Superior temporal gyrus (tissue), 1 donor: ENCODE data around the gene ZYX.

Source experiments
- DNase-seq: peaks from one replicate; pipeline ENCODE4 v3.0.0-alpha.2; 2016; ENCODE audit errors: extremely low spot score

Gene ZYX

DNA sequence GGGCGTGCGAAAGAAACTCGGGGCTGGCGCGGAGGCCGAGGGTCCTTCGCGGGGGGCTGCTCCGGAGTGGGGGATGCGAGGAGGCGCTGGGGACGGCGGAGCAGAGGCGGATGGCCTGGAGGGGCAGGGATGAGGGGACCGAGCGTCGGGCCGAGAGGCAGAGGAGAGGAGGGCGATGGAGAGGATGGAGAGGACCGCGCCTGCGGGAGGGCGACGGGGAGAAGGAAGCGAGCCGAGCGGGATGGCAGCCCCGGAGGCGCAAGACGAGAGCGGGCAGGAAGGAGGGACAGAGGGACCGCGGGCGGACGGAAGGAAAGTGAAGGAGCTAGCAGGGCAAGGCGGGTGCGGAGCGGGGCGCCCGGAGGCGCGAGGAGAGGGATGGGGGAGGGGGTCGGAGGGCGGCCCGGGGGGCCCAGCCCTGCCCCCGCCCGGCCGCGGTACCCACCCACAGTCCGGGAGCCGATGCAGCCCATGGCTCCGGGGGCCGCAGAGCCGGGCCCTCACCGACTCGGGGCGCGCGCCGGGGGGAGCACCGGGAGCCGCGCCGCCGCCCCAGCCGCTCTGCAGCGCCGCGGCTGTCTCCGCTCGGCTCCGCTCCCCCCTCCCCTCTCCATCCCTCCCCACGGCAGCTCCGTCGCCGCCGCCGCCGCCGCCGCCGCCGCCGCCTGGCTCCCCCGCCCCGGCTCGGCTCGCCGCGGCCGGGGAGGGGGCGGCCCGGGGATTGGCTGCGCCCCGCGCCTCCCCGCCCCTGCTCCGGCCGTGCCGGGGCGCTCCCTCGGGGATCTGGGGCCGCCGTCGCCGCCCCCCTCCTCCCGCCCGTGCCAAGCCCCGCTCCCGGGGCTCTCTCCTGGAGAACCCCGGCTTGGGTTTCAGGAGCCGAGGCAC, 18.8 kb upstream of the ZYX start, which contains the start of gene FAM131B:
Gene FAM131B (minus strand): TSS at position 583 of the 885 bp plus-strand sequence. CDS start 110 bp downstream, at position 473.
- DNase-seq, result no peak

- no peak for DNase-seq
These were observed 17.9 kb upstream of the ZYX start for GRCh38 chr7:143363016-143363937.

DNA sequence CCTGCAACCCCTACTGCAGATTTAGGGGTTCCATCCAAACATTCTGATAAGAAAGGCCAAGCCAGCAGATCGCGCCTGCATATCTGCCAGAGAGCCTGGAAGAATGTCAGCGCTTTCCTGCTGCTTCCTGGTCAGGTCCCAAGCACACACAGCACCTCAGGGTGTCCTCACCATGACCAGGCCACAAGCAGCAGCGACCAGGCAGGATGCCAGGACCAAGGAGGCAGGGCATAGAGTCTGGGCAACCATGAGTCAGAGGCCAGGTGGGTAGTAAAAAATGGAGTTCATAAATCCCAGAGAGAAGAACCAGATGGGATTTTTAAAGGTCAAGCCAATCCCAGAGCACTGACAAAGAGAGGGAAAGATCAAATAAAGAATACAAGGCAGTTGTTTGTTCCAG, 13.2 kb upstream of the ZYX start:
- no peak for DNase-seq

DNA sequence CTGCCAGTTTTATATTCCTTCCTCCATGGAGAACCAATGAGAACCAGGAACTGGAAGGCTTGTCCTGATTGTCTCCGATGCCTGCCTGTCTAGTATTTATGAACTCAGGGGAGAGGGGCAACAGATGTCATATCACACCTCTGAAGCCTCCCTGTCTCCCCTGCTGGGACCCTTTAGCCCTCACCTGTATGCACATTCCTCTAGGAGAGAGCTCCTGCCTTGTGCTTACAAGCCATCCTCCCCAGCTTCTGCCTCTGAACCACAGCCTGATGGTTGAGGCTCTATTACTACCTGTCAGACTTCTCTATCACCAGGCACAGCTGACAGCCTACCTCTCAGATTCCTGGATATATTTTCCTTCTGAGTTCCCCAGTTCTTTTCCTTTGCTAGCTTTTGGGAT, 12.8 kb upstream of the ZYX start:
- no peak for DNase-seq

DNA sequence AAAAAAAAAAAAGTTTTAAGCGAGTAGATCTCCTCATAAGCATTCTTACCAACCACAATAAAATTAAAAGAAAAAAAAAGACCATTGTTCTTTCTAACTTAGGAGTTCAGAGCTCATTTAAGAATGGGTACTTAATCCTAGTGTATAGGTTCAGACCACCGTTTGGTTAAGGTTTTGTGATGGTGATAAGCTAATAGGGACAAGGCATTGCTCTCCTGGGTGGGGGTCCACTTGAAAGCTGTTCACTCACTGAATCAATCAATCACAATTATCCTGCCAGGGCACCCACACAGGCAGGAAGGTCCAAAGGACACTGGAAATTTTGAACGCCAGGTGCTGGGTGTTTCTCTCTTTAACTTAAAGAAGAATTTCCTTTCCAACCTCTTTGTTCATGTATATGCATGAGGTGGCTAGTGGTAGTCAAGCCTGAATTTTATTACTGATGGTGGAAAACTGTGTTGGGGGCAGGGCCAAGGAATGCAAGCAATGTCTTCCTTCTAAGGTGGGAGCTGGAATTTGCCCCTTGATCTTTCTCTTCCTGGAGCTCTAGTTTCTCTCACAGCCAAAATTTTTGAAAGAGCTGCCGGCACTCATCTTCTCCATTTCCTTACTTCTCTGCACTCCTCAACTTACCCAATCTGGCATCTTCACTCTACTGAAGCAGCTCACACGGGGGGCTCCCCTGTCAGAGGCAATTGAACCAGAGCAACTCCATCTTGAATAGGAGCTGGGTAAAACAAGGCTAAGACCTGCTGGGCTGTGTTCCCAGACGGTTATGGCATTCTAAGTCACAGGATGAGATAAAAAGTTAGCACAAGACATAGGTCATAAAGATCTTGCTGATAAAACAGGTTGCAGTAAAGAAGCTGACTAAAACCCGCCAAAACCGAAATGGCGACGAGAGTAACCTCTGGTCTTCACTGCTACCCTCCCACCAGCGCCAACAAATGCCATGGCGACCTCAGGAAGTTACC, 11.2 kb upstream of the ZYX start:
- no peak for DNase-seq

GRCh38 chr7:143372070-143372469, 9.1 kb upstream of the ZYX start:
- peak; percentile 91 for DNase-seq

- DNase-seq, result no peak
These were observed 7.8 kb upstream of the ZYX start for GRCh38 chr7:143373255-143373794.

DNA sequence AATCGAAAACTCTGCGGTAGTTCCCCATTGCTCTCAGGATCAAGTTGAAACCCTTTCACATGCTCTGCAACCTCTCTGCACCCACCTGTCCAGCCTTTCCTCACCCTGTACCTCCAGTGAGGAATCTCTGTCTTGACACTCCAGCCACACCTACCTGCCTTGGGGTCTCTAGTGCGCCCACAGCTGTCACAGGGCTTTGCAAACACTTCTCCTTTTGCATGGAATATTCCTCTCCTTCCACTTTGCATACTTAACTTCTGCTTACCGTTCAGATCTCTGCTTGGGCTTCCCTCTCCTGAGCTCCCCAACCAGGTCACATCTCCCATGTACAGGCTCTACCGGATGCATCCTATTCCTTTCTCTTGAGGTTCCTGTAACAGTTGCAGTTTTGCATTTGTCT, 6.6 kb upstream of the ZYX start:
- no peak for DNase-seq

DNA sequence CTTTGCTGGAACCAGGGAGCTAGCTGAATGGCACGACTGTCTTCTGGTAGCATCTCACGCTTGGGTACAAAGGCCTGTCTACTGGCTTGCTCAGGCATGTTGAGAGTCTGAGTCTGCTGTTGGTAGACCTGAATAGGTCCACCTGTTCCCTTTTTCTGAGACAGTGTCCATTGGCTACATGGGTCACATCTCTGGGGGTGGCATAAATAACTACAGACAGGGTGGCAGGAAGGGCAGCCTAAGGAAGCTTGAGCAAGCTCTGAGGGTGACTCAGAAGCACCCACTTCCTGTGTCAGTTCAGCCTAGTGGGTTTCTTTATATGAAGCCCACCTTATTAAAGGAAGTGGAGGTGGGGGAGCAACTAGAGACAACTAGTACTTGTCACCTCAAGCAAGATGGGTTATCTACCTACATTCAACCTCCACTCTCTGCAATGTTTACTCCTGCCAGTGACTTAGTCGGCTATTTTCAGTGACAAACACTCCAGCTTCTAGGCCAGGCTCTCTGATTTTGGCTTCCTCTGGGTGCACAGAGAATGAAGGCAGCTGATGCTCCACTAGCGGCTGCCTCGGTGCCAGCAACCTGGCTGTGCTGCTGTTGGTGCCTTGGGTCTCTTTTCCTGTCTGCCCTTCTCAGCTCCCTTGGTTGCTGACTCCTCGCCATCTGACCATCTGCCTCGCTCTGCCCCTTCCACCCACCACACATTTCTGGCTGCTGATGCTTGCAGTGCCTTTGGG, 5.7 kb upstream of the ZYX start:
- no peak for DNase-seq

DNA sequence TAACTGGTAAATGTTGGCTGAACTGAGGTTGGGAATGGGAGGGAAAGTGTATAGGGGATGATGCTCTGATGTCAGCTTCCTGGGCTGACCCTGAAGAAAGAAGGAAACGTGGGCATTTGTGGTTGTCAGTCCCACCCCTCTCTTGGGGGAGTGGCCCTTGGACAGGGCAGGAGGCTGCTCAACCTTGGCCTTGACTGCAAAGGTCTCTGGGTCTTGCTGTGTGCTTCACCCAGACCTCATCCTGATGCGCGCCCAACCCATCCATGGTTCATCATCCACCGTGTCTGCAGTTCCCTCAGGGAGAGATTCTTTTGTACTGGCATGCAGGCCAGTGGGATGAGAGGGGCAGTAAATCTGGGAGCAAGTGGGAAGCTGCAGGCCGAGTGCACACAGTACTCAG, 4.7 kb upstream of the ZYX start:
- DNase-seq, result no peak

DNA sequence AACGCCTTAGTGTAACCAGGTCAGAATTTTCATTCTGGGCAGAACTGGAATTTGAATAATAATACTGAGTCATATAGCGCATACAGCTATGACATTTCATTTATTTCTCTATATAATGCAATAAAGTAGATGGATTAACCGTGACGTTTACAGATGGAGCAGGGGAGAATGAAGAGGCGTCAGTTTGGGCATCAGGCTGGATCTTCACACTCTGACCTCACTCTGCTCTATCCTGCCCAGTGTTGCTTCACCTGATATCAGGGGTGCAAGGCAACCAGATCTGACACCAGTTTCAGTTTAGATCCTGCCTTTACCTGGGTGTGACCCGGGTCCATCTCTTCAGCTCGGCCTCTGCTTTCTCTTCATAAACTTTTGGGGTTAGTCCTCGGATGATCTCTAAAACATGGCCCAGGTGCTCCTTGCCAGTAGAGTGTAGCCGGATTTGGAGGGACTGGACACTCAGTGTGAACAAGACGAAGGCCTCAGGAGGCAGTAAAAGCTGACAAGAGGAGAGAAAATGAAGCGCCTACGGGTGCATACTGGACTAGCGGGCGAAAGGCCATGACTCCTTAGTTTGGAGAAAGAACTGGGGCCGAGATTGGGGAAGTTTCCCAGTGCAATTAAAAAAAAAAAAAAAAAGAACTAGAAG, 1.4 kb upstream of the ZYX start:
- no peak for DNase-seq

- DNase-seq, result peak; percentile 93
These were observed 892 bp upstream of the ZYX start for GRCh38 chr7:143380260-143380645.

GRCh38 chr7:143381427-143382125, 431 bp downstream of the ZYX start:
- peak; percentile 51 for DNase-seq

GRCh38 chr7:143382126-143382790, 1.1 kb downstream of the ZYX start:
- no peak for DNase-seq

DNA sequence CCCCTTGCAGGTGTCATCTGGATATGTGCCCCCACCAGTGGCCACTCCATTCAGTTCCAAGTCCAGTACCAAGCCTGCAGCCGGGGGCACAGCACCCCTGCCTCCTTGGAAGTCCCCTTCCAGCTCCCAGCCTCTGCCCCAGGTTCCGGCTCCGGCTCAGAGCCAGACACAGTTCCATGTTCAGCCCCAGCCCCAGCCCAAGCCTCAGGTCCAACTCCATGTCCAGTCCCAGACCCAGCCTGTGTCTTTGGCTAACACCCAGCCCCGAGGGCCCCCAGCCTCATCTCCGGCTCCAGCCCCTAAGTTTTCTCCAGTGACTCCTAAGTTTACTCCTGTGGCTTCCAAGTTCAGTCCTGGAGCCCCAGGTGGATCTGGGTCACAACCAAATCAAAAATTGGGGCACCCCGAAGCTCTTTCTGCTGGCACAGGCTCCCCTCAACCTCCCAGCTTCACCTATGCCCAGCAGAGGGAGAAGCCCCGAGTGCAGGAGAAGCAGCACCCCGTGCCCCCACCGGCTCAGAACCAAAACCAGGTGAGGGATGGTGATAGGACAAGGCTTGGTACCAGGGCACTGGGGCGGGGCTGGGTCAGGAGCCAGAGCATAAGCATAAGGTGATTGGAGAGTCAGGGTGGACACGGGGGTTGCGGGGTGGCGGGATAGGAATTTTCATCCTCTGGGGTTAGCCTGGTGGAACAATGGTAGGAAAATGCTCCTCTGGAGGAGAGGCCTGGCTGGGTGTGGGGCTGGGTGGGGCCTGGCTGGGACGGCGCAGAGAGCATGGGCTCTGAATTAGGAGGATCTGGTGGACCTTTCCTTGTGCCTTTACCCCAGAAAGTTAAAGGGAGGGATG, 1.9 kb downstream of the ZYX start:
- DNase-seq, result no peak

- DNase-seq, result no peak
These were observed 2.5 kb downstream of the ZYX start for GRCh38 chr7:143383642-143383957.

GRCh38 chr7:143384148-143384547, 3.0 kb downstream of the ZYX start:
- DNase-seq, result no peak
